Measurements from ENCODE around the gene CNTN1.

CNTN1 gene

DNA sequence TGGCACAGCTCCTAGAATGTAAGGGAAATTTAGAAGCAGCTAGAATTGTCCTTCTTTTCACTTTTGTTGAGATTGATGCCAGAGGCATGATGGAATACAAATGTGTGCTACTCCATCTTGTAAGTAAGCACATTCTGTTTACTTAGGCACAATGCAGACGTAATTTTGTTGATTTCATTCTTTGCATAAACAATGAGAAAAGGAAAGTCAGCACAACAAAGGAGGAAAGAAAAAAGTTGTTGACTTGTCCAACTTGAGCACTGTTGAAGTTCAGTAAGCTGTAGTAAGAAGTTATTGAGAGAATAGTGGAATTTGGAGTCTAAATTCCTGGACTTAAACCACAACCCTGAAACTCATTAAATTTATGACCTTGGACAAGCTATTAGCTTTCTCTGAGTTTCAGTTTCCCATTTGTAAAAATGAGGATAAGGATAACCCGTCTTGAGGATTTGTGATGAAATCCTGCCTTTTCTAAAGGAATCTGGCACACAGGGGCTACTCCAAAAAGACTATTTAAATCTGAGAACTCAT lies 19.4 kb upstream of the CNTN1 start:
- TF ChIP-seq POLR2A (IDR thresholded peaks at IDR 0.05; ENCODE audit: low read length) = no peak
- TF ChIP-seq GATA1 (IDR thresholded peaks at IDR 0.05; ENCODE audit: low read depth, low read length) = no peak
- no peak for DNase-seq

DNA sequence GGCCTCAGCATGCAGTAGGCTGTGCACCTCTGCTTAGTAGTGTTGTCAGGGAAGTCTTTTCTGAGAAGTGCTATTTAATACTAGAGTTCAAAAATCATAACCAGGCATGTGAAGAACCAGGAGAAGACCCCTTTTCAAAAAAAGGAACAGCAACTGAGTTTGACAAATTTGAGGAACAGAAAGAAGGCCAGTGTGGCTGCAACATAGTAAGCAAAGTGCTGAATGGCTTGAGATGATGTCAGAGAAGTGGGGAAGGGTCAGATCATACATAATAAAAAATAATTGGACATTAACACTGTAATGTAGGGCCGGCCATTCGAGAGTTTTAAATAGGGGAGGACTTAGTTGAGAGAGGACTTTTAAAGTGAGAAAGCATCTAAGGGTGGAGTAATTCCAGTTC lies 11.1 kb upstream of the CNTN1 start:
- TF ChIP-seq POLR2A (IDR thresholded peaks at IDR 0.05; ENCODE audit: low read length) = no peak
- TF ChIP-seq GATA1 (IDR thresholded peaks at IDR 0.05; ENCODE audit: low read depth, low read length) = no peak
- DNase-seq = no peak

DNA sequence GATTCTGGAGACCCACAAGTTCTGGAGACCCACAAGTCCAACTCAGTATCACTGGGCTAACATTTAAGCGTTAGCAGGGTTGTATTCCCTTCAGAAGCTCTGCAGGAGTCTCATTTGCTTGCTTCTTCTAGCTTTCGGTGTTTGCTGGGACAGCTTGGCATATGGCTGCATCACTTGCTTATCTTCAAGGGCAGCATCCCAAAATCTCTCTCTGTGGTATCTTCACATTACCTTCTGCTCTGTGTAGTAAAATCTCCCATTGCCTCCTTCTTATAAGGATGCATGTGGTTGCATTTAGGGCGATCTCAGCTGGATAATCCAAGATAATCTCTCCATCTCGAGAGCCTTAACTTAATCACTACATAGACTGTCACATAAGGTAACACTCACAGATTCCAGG lies 7.3 kb upstream of the CNTN1 start:
- no peak for DNase-seq
- no peak for TF ChIP-seq GATA1 (IDR thresholded peaks at IDR 0.05; ENCODE audit: low read depth, low read length)
- no peak for TF ChIP-seq POLR2A (IDR thresholded peaks at IDR 0.05; ENCODE audit: low read length)

DNA sequence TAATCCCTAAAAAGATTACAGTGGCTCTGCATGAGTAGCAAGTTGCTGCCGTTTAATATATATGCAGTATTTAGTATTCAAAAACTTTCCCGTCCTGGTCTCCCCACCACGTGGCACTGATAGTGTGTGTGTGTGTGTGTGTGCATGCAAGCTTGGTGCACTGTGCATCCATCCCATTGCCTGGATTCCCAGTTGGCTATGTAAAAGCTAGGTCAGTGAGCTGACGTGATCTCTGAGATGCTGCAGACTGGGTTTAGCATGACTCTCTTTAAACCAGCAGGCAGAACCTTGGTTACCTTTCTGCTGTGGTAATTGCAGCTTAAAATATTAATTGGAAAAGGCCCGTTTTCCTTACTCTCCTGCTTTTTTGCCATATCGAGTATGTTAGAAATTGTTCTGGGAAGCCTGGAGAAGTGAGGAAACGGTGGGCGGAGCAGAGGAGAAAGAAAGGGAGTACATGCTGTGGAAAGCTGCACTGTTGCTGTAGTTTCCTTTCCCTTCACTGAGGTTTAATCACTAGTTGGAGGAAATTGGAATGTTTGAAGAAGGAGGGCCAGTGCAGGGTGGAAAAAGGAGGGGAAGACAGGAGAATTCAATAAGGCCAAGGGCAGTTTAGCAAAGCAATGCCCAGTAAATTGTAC lies 4.0 kb upstream of the CNTN1 start:
- TF ChIP-seq GATA1 (IDR thresholded peaks at IDR 0.05; ENCODE audit: low read depth, low read length) (no peak), POLR2A (IDR thresholded peaks at IDR 0.05; ENCODE audit: low read length) (no peak)
- DNase-seq = no peak

DNA sequence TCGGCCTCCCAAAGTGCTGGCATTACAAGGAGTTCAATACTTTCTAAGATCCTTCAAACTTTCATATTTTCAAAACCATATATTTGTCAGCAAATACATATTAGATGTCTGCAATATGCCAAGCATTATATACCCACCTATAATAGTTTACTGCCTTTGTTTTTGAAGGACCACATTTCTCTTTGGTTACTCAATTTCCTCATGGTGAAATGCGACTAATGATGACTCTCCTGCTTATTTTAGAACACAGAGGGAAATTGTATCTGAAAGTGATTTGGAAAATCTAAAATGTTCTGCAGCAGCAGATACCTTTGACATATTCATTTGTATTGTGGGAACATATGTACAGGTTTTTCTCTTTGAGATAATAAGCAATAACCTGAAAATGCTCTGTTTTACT lies 2.7 kb upstream of the CNTN1 start:
- no peak for DNase-seq
- TF ChIP-seq GATA1 (IDR thresholded peaks at IDR 0.05; ENCODE audit: low read depth, low read length) (no peak), POLR2A (IDR thresholded peaks at IDR 0.05; ENCODE audit: low read length) (no peak)

DNA sequence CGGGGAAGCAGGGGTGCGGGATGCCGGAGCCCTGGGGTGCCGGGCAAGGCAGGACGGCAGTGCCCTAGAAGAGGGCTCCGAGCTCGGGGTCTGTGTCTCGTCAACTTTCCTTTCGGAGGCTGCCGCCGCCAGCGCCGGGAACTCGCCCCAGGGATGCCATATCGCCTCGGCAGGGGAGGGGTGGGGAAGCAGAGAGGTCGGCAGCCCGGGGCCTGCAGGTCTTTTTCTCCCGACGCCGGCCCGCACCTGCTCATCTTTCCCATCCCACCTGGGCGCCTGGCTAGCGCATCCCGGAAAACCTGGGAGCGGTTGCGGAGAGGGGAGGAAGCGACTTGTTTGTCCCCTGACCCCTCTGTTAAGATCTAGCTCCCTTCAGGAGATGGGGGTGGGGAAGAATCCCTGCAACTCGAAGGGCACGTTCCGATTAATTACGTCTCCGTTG lies 547 bp downstream of the CNTN1 start:
- TF ChIP-seq POLR2A (IDR thresholded peaks at IDR 0.05; ENCODE audit: low read length) = no peak
- TF ChIP-seq GATA1 (IDR thresholded peaks at IDR 0.05; ENCODE audit: low read depth, low read length) = no peak
- no peak for DNase-seq

DNA sequence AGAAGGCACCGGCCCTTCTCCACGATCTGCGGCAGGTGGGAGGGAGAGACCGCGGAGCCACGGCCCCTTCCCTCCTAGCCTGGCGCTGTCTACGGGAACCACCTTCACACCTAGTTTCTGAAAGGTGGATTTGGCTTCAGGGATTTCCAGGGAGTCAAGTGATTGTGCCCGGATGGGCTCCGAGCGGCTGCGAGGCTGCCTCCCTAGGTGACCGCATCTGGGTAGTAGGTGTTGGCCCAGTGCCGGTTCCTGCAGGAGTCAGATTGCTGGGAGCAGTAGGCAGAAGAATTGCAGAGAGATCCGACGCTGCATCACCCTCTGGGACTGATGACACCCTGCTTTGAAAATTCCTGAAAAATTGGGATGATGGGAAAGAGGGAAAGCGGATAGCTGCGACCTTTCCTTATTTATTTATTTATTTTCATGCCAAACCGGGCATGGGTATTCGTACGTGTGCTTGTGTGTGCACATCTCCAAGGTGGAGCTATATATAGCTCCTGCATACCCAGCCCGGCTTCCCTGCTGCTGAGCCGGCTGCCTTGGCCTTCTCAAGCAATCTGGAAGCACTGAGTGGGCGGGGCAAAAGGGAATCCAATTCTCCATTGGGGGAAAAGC lies 1.1 kb downstream of the CNTN1 start:
- TF ChIP-seq POLR2A (IDR thresholded peaks at IDR 0.05; ENCODE audit: low read length) = no peak
- no peak for TF ChIP-seq GATA1 (IDR thresholded peaks at IDR 0.05; ENCODE audit: low read depth, low read length)
- DNase-seq = no peak

DNA sequence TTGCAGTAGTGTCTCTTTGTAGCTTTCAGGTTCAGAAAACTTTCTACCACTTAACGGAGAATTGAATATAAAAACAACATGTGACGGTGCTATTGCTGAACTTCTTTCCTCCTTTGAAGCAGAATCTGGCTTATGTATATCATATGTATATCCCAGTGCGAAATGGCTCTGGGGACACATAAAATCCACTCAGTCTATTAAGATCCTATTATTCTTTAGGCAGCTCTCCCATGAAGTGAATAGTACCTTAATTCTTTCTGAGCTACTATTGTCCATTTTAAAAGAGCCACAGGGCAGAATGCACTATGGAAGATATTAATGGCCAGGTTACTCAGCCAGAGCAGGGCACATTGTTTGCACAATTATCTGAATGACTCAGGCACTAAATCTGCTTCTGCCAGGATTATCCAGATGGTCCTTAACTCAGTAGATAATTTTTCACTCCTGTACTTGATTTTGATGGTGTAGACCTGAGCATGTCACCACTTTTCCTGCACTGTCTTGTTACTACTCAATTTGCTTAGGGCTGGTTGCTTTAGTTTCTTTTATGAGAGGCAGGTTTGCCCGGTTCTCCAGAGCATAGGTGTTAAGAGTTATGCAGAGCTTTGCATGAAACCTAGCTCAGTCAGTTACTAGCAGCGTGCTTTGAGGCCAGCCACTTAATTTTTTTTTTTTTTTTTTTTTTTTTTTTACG lies 5.5 kb downstream of the CNTN1 start:
- TF ChIP-seq GATA1 (IDR thresholded peaks at IDR 0.05; ENCODE audit: low read depth, low read length) (no peak), POLR2A (IDR thresholded peaks at IDR 0.05; ENCODE audit: low read length) (no peak)
- DNase-seq = no peak

DNA sequence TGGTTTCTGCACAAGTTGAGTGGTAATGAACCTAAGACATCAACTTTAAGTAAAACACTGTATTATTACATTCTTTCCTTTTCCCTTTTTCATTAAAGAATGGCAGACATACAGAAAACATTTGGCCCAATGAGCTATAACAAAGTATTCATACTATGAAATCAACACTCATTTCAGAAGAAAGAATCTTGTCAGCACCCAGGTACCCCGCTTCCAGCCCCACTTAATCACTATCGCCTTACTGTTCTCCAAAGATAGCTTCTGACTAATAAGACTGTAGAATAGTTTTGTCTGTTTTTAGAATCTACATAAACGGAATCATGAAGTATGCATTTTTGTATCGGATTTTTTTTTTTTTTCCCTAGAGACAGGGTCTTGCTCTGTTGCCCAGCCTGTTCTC lies 9.5 kb downstream of the CNTN1 start:
- no peak for DNase-seq
- TF ChIP-seq POLR2A (IDR thresholded peaks at IDR 0.05; ENCODE audit: low read length) (no peak), GATA1 (IDR thresholded peaks at IDR 0.05; ENCODE audit: low read depth, low read length) (no peak)

DNA sequence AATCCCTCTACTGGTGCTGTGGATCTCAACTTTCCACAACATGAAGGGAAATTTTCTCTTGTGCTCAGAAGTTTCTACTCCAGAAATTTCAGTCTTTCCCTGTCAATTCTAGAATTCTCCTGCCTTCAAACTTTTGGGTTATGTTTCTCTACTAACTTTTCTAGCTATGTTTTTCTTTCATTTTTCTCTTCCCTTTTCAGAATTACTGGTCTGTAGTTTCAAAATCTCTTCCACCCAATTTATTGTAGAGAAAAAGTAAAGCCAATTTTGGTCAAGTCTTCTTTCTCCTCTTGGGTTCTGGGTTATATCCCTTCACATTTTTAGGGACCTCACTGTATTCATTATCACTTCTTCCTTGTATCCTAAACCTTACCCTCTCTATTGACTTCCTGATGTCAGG lies 18.9 kb downstream of the CNTN1 start:
- TF ChIP-seq POLR2A (IDR thresholded peaks at IDR 0.05; ENCODE audit: low read length) (no peak), GATA1 (IDR thresholded peaks at IDR 0.05; ENCODE audit: low read depth, low read length) (no peak)
- no peak for DNase-seq

DNA sequence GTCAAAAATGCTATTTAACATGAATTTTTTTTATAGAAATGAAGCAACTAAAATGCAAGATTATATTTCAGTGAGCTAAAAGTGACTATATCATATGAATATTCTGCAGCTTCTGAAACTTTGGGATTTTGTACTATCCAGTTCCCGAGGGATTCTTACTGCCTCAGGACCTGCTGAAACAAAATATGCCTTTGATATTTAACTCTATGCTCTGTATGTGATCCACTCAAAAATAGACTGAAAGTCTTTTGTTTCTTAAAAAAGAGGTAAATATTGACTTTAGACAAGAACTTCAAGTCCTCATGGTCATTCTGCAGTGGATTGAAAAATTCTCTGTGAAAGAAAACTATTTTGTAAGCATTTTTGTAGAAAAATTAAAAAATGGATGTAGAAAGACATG lies 22.4 kb downstream of the CNTN1 start:
- TF ChIP-seq POLR2A (IDR thresholded peaks at IDR 0.05; ENCODE audit: low read length) (no peak), GATA1 (IDR thresholded peaks at IDR 0.05; ENCODE audit: low read depth, low read length) (no peak)
- DNase-seq = no peak

DNA sequence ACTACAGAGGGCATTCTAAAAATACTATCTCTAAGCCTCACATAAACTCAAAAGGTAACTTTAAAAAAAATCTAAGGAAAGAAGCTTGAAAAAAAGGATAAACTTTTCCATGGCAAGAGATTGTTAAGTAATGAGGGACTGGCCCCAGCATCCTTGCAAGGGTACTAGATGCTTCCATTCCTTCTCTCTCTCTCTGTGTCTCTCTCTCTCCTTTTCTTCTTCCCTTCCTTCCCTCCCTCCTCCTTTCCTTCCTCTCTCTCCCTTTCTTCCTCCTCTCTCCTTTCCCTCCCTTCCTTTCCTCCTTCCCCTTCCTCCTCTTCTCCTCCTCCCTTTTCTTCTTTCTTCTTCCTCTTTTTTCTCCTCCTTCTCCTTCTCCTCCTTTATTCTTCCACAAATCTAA lies 23.8 kb downstream of the CNTN1 start:
- no peak for DNase-seq
- TF ChIP-seq POLR2A (IDR thresholded peaks at IDR 0.05; ENCODE audit: low read length) (no peak), GATA1 (IDR thresholded peaks at IDR 0.05; ENCODE audit: low read depth, low read length) (no peak)

DNA sequence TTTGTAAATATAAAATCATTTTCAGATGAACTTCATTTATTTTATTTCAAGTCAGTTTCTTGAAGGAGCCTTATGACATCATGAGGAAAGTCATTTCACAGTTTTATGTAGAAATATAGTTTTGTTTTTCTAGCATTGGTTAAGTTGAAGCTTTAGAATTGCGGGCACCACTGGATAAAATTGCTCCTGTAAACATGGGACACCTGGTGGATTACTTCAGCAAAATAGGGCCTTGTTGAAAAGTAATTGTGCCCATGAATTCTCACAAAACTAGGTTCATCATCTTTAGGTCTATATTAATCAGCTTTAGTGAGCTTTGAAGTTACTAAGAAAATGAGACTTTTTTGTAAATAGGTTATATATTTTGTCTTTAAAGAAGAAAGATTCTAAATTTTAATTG lies 25.3 kb downstream of the CNTN1 start:
- TF ChIP-seq GATA1 (IDR thresholded peaks at IDR 0.05; ENCODE audit: low read depth, low read length) = no peak
- no peak for TF ChIP-seq POLR2A (IDR thresholded peaks at IDR 0.05; ENCODE audit: low read length)
- DNase-seq = no peak

DNA sequence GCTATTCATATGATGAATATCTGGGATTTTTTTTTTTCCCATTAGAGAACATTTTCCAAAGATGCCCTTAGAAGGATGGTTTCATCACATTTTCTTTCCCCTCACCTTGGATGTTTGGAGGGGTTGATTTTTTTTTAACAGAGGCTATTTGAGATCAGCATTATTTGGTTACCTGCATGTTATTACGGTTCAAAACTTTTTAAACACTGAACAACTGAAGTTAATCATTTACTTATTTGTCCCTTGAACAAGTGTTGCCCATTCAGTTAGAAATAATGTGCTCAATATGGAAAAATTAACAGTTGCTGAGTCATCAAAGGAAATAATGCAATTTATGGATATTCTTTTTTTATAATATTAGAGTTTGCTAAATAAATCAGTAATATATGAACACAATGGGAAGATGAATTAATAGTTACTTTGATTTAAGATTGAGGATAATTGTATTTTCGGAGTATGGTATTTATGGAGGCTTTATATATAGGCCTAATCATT lies 26.7 kb downstream of the CNTN1 start:
- DNase-seq = no peak
- TF ChIP-seq POLR2A (IDR thresholded peaks at IDR 0.05; ENCODE audit: low read length) (no peak), GATA1 (IDR thresholded peaks at IDR 0.05; ENCODE audit: low read depth, low read length) (no peak)
